Peyer's patch (tissue), 4 donors: ENCODE data around the gene DAAM1. TPM values are rescaled to one million over a fixed set of nuclear protein-coding genes. Genes with fewer than 3 reads are reported as not detected.

ENCODE experiments used
- DNase-seq, 3 donors: peaks; one replicate each; pipeline ENCODE4 v3.0.0-alpha.2; 2017 to 2019
- H3K27ac ChIP-seq, 4 donors: fragments of 200-600 bp; sonication (generic); one replicate each; pipeline ENCODE4 v1.5.1; 2016 to 2019
- H3K27me3 ChIP-seq, 2 donors: fragments of 200-600 bp; sonication (generic); one replicate each; pipeline ENCODE4 v1.5.1; 2019
- H3K36me3 ChIP-seq, 3 donors: fragments of 200-600 bp; sonication (generic); one replicate each; pipeline ENCODE4 v1.5.1; 2016 to 2019
- H3K4me1 ChIP-seq, 4 donors: fragments of 200-600 bp; sonication (generic); one replicate each; pipeline ENCODE4 v1.5.1; 2016 to 2019
- H3K4me3 ChIP-seq, 4 donors: fragments of 200-600 bp; sonication (generic); 1 replicate in 3 of 4; 2 replicates in 1 of 4; pipeline ENCODE4 v1.5.1; 2016 to 2019; ENCODE audit warnings: mild to moderate bottlenecking in 1 of 4
- H3K9me3 ChIP-seq, 4 donors: fragments of 200-600 bp; sonication (generic); one replicate each; pipeline ENCODE4 v1.5.1; 2016 to 2019; ENCODE audit warnings: mild to moderate bottlenecking in 1 of 4
- POLR2A ChIP-seq, 2 donors: fragments of 450-650 bp; IDR thresholded peaks; one replicate each; pipeline ENCODE4 v1.5.1; 2017; ENCODE audit warnings: antibody characterized with exemption in 2 of 2, mild to moderate bottlenecking in 2 of 2, moderate library complexity in 2 of 2
- total RNA-seq, 4 donors: library from RNA; depleted of rRNA; stranded (reverse); fragments of >200 nt; gene quantifications; one replicate each; pipeline ENCODE4 v1.1.0, GENCODE V29; 2016
- TF ChIP-seq, protein P1 (sequence below), 6 experiments: fragments of 450-650 bp in 4 of 6; fragments of 200-600 bp in 2 of 6; sonication (generic) in 1 of 6; IDR thresholded peaks; one replicate each; pipeline ENCODE4 v1.5.1; 2017 to 2019; ENCODE audit warnings: antibody characterized with exemption in 6 of 6, mild to moderate bottlenecking in 3 of 6, moderate library complexity in 1 of 6

DAAM1 gene
- total RNA-seq, 4 donors from 2014 or later: 17.7 to 110 (median 61.7) TPM

DNA sequence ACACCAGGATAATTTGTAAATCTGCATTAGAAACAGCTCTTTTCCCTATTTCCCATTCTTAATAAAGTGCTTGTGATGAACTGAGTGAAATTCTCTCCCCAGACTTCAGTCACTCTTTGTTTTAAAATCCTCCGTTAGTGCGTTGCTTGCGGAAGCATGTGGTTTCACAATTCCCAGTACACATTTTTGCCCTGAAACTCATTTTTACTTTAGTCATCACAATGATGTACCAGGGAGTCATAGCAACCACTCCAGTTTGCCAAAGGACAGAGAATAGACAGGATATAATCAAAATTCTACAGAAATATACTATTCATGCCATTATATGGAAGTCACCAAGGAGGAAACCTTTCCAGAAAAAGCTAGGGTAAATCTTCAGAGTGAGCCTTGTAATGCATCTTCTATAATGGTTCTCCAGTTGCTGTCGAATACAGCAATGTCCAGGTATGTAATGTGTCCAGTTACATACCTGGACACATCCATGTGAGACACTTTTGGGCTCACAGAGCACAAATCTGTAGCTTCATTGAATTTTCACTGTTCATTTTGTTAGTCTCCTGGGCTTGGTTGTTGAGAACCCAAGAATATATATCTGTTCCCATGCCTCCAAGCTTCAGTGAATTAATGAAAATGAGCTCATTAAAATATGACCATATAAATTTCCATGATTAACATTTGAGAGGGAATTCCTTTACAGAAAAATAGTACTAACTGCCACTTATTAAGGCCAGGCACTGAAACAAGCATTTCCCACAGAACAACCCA, 219.0 kb downstream of the DAAM1 start:
- Histone ChIP-seq H3K9me3 (peaks cover 0 to 3% (median 0%) of the 10 kb centered on the region in 4 donors), H3K27me3 (no peaks in the 10 kb centered on the region), H3K4me1 (peaks cover 0 to 9% (median 0%) of the 10 kb centered on the region in 4 donors), H3K4me3 (no peak overlapping the region), H3K27ac (peak overlapping the region in 3 of 4 donors; percentile 1 to 64 (median 39)), H3K36me3 (no peaks in the 10 kb centered on the region)
- DNase-seq: no peak
- TF ChIP-seq, protein P1, sequence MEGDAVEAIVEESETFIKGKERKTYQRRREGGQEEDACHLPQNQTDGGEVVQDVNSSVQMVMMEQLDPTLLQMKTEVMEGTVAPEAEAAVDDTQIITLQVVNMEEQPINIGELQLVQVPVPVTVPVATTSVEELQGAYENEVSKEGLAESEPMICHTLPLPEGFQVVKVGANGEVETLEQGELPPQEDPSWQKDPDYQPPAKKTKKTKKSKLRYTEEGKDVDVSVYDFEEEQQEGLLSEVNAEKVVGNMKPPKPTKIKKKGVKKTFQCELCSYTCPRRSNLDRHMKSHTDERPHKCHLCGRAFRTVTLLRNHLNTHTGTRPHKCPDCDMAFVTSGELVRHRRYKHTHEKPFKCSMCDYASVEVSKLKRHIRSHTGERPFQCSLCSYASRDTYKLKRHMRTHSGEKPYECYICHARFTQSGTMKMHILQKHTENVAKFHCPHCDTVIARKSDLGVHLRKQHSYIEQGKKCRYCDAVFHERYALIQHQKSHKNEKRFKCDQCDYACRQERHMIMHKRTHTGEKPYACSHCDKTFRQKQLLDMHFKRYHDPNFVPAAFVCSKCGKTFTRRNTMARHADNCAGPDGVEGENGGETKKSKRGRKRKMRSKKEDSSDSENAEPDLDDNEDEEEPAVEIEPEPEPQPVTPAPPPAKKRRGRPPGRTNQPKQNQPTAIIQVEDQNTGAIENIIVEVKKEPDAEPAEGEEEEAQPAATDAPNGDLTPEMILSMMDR (IDR thresholded peaks at IDR 0.05): no peak
- no peak for TF ChIP-seq POLR2A (IDR thresholded peaks at IDR 0.05)

GRCh38 chr14:59415836-59416602, 227.6 kb downstream of the DAAM1 start:
- TF ChIP-seq, protein P1 (IDR thresholded peaks at IDR 0.05): no peak
- no peak for TF ChIP-seq POLR2A (IDR thresholded peaks at IDR 0.05)
- no peaks in the 10 kb centered on the region for H3K27me3 ChIP-seq
- H3K9me3 ChIP-seq: no peaks in the 10 kb centered on the region
- no peak for DNase-seq
- H3K4me3 ChIP-seq: no peak overlapping the region
- H3K4me1 ChIP-seq: peaks cover 0 to 4% (median 0%) of the 10 kb centered on the region in 4 donors
- H3K27ac ChIP-seq: no peak overlapping the region
- H3K36me3 ChIP-seq: no peaks in the 10 kb centered on the region

- TF ChIP-seq POLR2A (IDR thresholded peaks at IDR 0.05): no peak
- TF ChIP-seq, protein P1 (IDR thresholded peaks at IDR 0.05): no peak
- Histone ChIP-seq H3K4me3 (no peak overlapping the region), H3K4me1 (peaks cover 0 to 4% (median 0%) of the 10 kb centered on the region in 4 donors), H3K36me3 (no peaks in the 10 kb centered on the region), H3K9me3 (no peaks in the 10 kb centered on the region), H3K27ac (no peak overlapping the region), H3K27me3 (no peaks in the 10 kb centered on the region)
- DNase-seq: no peak
Measured at GRCh38 chr14:59417311-59417710, 228.8 kb downstream of the DAAM1 start.

- Histone ChIP-seq H3K27ac (no peak overlapping the region), H3K4me1 (peaks cover 0 to 4% (median 0%) of the 10 kb centered on the region in 4 donors), H3K27me3 (no peaks in the 10 kb centered on the region), H3K36me3 (no peaks in the 10 kb centered on the region), H3K9me3 (no peaks in the 10 kb centered on the region), H3K4me3 (no peak overlapping the region)
- DNase-seq: no peak
- TF ChIP-seq, protein P1 (IDR thresholded peaks at IDR 0.05): no peak
- no peak for TF ChIP-seq POLR2A (IDR thresholded peaks at IDR 0.05)
Measured at GRCh38 chr14:59419303-59419702, 230.8 kb downstream of the DAAM1 start.
